Measurements from ENCODE around the gene FHIT. TPM values are rescaled to one million over a fixed set of nuclear protein-coding genes. Genes with fewer than 3 reads are reported as not detected.

FHIT gene
- total RNA-seq, 1 donor from 2014 or later = 11.7 TPM

DNA sequence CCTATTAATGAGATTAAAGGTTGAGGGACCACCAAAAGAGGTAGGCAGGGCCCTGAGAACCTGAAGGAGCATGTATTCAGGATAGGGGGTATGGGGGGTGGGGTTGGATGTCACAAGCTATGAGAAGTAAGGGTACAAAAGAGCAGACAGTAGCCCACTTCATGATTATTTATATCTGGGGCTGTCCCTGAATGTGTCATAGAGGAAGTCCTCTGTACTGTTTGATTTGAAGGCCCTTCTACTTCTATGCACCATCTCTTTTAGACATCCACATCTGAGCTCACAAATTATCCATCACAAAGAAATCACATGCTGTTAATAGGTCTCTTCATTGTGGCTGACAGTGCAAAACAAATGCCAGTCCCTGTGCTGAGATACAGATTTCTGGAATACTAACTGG is 68.6 kb downstream of the FHIT start:
- H3K27ac Mint-ChIP-seq = no peak overlapping the region
- TF ChIP-seq, protein P1, sequence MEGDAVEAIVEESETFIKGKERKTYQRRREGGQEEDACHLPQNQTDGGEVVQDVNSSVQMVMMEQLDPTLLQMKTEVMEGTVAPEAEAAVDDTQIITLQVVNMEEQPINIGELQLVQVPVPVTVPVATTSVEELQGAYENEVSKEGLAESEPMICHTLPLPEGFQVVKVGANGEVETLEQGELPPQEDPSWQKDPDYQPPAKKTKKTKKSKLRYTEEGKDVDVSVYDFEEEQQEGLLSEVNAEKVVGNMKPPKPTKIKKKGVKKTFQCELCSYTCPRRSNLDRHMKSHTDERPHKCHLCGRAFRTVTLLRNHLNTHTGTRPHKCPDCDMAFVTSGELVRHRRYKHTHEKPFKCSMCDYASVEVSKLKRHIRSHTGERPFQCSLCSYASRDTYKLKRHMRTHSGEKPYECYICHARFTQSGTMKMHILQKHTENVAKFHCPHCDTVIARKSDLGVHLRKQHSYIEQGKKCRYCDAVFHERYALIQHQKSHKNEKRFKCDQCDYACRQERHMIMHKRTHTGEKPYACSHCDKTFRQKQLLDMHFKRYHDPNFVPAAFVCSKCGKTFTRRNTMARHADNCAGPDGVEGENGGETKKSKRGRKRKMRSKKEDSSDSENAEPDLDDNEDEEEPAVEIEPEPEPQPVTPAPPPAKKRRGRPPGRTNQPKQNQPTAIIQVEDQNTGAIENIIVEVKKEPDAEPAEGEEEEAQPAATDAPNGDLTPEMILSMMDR (conservative IDR thresholded peaks at IDR 0.05) = no peak
- no peaks in the 10 kb centered on the region for H3K9me3 Mint-ChIP-seq
- H3K4me3 Mint-ChIP-seq = no peak overlapping the region
- H3K4me1 Mint-ChIP-seq (ENCODE audit: unreplicated experiment) = peaks cover 21% of the 10 kb centered on the region
- H3K36me3 Mint-ChIP-seq = no peaks in the 10 kb centered on the region
- no peak for DNase-seq (ENCODE audit: extremely low spot score, unreplicated experiment)
- H3K27me3 Mint-ChIP-seq = no peaks in the 10 kb centered on the region

DNA sequence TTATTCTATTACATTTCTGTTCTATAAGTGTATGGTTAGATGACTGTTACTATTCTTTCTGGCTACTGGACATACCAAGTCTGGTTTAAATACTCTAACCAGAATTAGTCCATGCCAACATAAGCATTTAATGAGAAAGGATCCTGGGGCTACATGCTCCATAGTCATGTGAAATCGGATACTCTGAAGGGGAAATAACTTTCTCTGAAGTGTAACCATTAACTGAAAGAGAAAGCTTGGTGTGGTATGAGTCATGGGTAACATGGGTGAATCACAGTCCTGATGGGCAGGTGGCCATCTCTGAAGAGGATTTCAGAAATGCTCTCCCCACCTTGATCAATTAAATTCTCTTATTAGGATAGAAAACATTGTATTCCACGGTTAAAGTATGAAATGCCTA is 69.4 kb downstream of the FHIT start:
- H3K9me3 Mint-ChIP-seq = no peaks in the 10 kb centered on the region
- H3K36me3 Mint-ChIP-seq = no peaks in the 10 kb centered on the region
- H3K4me1 Mint-ChIP-seq (ENCODE audit: unreplicated experiment) = peaks cover 21% of the 10 kb centered on the region
- H3K27me3 Mint-ChIP-seq = no peaks in the 10 kb centered on the region
- no peak overlapping the region for H3K27ac Mint-ChIP-seq
- TF ChIP-seq, protein P1 (conservative IDR thresholded peaks at IDR 0.05) = no peak
- no peak overlapping the region for H3K4me3 Mint-ChIP-seq
- no peak for DNase-seq (ENCODE audit: extremely low spot score, unreplicated experiment)

DNA sequence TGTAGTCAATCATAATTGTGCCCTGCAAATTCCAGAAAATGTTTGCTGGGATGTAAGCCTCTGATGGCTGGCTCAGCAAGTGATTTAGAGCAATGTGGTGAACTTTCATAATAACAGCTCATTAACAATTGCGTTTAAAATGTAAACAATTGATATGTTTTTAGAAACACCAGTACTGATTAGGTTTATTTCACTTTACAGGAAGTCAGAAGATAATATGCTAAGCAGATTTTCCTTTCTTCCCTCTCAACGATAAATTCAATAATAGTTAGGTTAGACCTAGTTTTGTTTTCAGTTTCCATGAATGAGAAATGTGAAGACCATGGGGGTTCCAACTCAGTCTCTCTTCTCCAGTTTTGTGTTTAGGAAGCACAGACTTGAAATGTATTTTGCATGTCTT is 71.0 kb downstream of the FHIT start:
- TF ChIP-seq, protein P1 (conservative IDR thresholded peaks at IDR 0.05) = no peak
- H3K4me1 Mint-ChIP-seq (ENCODE audit: unreplicated experiment) = peaks cover 17% of the 10 kb centered on the region
- peaks cover 6% of the 10 kb centered on the region for H3K9me3 Mint-ChIP-seq
- no peak overlapping the region for H3K4me3 Mint-ChIP-seq
- H3K36me3 Mint-ChIP-seq = no peaks in the 10 kb centered on the region
- no peaks in the 10 kb centered on the region for H3K27me3 Mint-ChIP-seq
- DNase-seq (ENCODE audit: extremely low spot score, unreplicated experiment) = no peak
- no peak overlapping the region for H3K27ac Mint-ChIP-seq

DNA sequence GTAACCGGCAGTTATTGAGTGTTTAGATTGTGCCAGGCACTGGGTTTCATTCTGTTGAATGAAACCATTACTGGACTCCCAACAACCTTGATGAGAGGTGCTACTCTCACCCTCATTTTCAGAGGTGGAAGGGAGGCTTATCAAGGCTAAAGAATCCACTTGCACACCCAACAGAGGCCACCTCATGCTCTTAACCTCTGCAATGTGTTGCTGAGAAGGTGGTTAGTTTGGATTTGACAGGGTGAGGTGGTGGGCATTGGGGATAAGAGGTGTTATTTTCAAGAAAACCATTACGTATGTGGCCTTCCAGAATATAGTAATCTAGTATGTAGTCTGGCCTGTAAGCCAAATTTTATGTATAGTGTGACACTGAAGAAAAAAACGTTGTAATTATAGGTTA is 73.1 kb downstream of the FHIT start:
- no peak for DNase-seq (ENCODE audit: extremely low spot score, unreplicated experiment)
- Mint-ChIP-seq H3K4me3 (no peak overlapping the region), H3K9me3 (peaks cover 9% of the 10 kb centered on the region), H3K27ac (no peak overlapping the region), H3K4me1 (ENCODE audit: unreplicated experiment) (peaks cover 11% of the 10 kb centered on the region), H3K27me3 (no peaks in the 10 kb centered on the region), H3K36me3 (no peaks in the 10 kb centered on the region)
- TF ChIP-seq, protein P1 (conservative IDR thresholded peaks at IDR 0.05) = no peak

DNA sequence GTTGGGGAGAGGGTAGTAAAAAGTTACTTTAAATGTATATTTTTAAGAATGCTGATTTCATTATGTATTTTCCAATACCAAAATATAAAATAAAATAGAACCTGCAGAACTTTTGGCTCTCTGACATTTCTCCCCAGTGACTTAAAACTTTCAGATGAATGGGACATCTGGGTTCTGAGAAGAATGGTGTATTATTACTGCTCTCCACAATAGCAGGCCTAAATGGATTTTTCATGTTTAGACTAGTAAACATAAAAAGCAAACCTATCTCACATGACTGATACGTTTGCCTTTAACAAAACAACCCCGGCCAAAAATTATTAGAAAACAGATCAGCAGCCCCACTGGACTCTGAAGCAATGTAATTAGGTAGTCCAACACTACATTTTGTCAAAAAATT is 73.8 kb downstream of the FHIT start:
- Mint-ChIP-seq H3K9me3 (peaks cover 9% of the 10 kb centered on the region), H3K36me3 (no peaks in the 10 kb centered on the region)
- TF ChIP-seq, protein P1 (conservative IDR thresholded peaks at IDR 0.05) = no peak

DNA sequence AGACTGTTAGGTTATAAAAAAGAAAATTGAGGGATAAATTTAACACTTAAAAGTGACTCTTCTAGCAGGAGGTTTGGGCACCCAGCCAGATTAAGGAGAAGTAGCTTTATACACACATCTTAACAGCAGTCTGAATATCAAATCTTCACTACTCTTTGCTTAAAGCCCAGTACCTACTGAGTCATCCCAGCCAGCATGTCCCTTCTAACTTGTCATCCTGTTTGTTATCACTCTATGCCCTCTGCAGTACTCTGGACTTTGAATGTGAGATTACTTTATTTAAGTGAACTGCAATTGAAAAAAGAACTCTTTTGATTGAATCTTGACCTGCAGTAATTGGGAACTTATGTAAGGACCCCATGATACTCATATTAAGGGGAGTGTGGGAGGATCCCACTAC is 77.6 kb downstream of the FHIT start:
- no peak for DNase-seq (ENCODE audit: extremely low spot score, unreplicated experiment)
- H3K36me3 Mint-ChIP-seq = no peaks in the 10 kb centered on the region
- no peaks in the 10 kb centered on the region for H3K27me3 Mint-ChIP-seq
- H3K9me3 Mint-ChIP-seq = peaks cover 9% of the 10 kb centered on the region
- TF ChIP-seq, protein P1 (conservative IDR thresholded peaks at IDR 0.05) = no peak
- no peak overlapping the region for H3K4me3 Mint-ChIP-seq
- H3K4me1 Mint-ChIP-seq (ENCODE audit: unreplicated experiment) = peaks cover 8% of the 10 kb centered on the region
- no peak overlapping the region for H3K27ac Mint-ChIP-seq

More for the DNA sequence above, 73.8 kb downstream of the FHIT start:
- no peak for DNase-seq (ENCODE audit: extremely low spot score, unreplicated experiment)
- Mint-ChIP-seq H3K27me3 (no peaks in the 10 kb centered on the region), H3K4me3 (no peak overlapping the region), H3K27ac (no peak overlapping the region), H3K4me1 (ENCODE audit: unreplicated experiment) (peaks cover 11% of the 10 kb centered on the region)
